Measurements from ENCODE around the gene PIK3CD. TPM values are rescaled to one million over a fixed set of nuclear protein-coding genes. Genes with fewer than 3 reads are reported as not detected.

PIK3CD gene
- total RNA-seq, 1 experiment from 2014 or later, result 4.5 TPM

DNA sequence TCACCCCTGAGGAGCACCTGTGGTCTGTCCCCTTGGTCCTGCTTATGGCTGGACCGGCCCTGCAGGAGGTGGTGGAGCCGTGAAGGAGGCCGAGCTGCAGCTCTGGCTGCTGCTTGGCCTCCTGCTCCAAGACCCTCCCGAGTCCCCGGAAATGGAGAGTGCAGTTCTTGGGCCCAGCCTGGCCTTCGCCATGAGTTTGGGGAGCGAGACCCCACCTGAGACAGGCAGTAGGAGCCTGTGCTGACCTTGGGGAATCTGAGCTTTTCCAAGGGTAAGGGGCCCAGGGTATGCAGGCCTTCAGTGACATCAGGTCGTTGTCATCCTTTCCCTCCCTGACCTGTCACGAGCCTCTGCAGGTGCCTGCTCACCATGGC, 48.8 kb upstream of the PIK3CD start:
- H2AFZ ChIP-seq (ENCODE audit: low read length), result no peak overlapping the region
- BruUV-seq (replicated peaks), result no TSS peak
- no peaks in the 10 kb centered on the region for H3K4me1 ChIP-seq (ENCODE audit: insufficient read depth, low read length)
- CTCF ChIA-PET, result no interaction called here
- H4K20me1 ChIP-seq (ENCODE audit: low read length), result no peaks in the 10 kb centered on the region
- H3K9ac ChIP-seq (ENCODE audit: low read length), result no peak overlapping the region
- H3K27ac ChIP-seq (ENCODE audit: low read length), result no peak overlapping the region
- no peak overlapping the region for H3K4me3 ChIP-seq (ENCODE audit: low read length)
- intact Hi-C loops (cut with micrococcal nuclease), result no loop called here
- H3K9me3 ChIP-seq (ENCODE audit: low read length), result no peaks in the 10 kb centered on the region
- no peaks in the 10 kb centered on the region for H3K27me3 ChIP-seq (ENCODE audit: low read length)
- peaks cover 16% of the 10 kb centered on the region; the same call in 1 of the 2 replicates for H3K36me3 ChIP-seq (ENCODE audit: low read depth, low read length)
- H3F3A ChIP-seq (ENCODE audit: low read length, unreplicated experiment), result no peaks in the 10 kb centered on the region
- POLR2A ChIA-PET (ENCODE audit: unreplicated experiment), result no interaction called here
- ATAC-seq (no peak), DNase-seq (no peak)
- TF ChIP-seq, protein P1, sequence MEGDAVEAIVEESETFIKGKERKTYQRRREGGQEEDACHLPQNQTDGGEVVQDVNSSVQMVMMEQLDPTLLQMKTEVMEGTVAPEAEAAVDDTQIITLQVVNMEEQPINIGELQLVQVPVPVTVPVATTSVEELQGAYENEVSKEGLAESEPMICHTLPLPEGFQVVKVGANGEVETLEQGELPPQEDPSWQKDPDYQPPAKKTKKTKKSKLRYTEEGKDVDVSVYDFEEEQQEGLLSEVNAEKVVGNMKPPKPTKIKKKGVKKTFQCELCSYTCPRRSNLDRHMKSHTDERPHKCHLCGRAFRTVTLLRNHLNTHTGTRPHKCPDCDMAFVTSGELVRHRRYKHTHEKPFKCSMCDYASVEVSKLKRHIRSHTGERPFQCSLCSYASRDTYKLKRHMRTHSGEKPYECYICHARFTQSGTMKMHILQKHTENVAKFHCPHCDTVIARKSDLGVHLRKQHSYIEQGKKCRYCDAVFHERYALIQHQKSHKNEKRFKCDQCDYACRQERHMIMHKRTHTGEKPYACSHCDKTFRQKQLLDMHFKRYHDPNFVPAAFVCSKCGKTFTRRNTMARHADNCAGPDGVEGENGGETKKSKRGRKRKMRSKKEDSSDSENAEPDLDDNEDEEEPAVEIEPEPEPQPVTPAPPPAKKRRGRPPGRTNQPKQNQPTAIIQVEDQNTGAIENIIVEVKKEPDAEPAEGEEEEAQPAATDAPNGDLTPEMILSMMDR (conservative IDR thresholded peaks at IDR 0.05; ENCODE audit: low read depth, low read length), result no peak
- no peak for TF ChIP-seq EZH2phosphoT487 (IDR thresholded peaks at IDR 0.05; ENCODE audit: borderline replicate concordance, low read length)
- TF ChIP-seq EZH2 (IDR thresholded peaks at IDR 0.05; ENCODE audit: low read length, unreplicated experiment), result no peak
- no peaks in the 10 kb centered on the region for H3K79me2 ChIP-seq (ENCODE audit: low read length)
- H3K9me2 ChIP-seq (replicated peaks; ENCODE audit: low read length), result no peaks in the 10 kb centered on the region
- H3K4me2 ChIP-seq (ENCODE audit: low read length), result no peak overlapping the region

DNA sequence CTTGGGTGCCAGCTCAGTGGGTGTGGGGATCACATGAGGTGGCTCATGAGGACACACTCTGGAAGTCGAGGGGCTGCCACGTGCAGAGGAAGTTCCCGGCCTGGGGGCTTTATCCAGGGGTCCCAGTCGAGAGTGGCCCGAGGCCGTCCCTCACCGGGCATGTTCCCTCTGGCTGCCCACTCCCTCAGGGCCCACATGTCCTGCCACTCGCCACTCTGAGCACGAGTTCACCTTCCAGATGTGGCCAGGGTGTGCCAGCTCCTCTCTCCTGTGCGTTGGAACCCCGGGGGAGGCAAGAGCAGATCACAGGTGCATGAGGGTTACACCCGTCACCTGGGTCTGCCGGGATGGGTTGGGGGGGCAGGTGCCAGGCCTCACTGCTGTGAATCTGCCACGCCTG, 48.2 kb upstream of the PIK3CD start:
- POLR2A ChIA-PET (ENCODE audit: unreplicated experiment), result no interaction called here
- Histone ChIP-seq H3K9ac (ENCODE audit: low read length) (no peak overlapping the region), H2AFZ (ENCODE audit: low read length) (no peak overlapping the region), H3K4me1 (ENCODE audit: insufficient read depth, low read length) (no peaks in the 10 kb centered on the region), H4K20me1 (ENCODE audit: low read length) (no peaks in the 10 kb centered on the region), H3K27me3 (ENCODE audit: low read length) (no peaks in the 10 kb centered on the region), H3K9me2 (replicated peaks; ENCODE audit: low read length) (no peaks in the 10 kb centered on the region), H3K27ac (ENCODE audit: low read length) (no peak overlapping the region), H3F3A (ENCODE audit: low read length, unreplicated experiment) (no peaks in the 10 kb centered on the region), H3K4me2 (ENCODE audit: low read length) (no peak overlapping the region), H3K9me3 (ENCODE audit: low read length) (no peaks in the 10 kb centered on the region), H3K79me2 (ENCODE audit: low read length) (no peaks in the 10 kb centered on the region), H3K4me3 (ENCODE audit: low read length) (no peak overlapping the region), H3K36me3 (ENCODE audit: low read depth, low read length) (peaks cover 16% of the 10 kb centered on the region; the same call in 1 of the 2 replicates)
- CTCF ChIA-PET, result no interaction called here
- ATAC-seq, result no peak
- no peak for DNase-seq
- intact Hi-C loops (cut with micrococcal nuclease), result no loop called here
- BruUV-seq (replicated peaks), result no TSS peak
- no peak for TF ChIP-seq EZH2phosphoT487 (IDR thresholded peaks at IDR 0.05; ENCODE audit: borderline replicate concordance, low read length)
- TF ChIP-seq EZH2 (IDR thresholded peaks at IDR 0.05; ENCODE audit: low read length, unreplicated experiment), result no peak
- TF ChIP-seq, protein P1 (conservative IDR thresholded peaks at IDR 0.05; ENCODE audit: low read depth, low read length), result no peak

DNA sequence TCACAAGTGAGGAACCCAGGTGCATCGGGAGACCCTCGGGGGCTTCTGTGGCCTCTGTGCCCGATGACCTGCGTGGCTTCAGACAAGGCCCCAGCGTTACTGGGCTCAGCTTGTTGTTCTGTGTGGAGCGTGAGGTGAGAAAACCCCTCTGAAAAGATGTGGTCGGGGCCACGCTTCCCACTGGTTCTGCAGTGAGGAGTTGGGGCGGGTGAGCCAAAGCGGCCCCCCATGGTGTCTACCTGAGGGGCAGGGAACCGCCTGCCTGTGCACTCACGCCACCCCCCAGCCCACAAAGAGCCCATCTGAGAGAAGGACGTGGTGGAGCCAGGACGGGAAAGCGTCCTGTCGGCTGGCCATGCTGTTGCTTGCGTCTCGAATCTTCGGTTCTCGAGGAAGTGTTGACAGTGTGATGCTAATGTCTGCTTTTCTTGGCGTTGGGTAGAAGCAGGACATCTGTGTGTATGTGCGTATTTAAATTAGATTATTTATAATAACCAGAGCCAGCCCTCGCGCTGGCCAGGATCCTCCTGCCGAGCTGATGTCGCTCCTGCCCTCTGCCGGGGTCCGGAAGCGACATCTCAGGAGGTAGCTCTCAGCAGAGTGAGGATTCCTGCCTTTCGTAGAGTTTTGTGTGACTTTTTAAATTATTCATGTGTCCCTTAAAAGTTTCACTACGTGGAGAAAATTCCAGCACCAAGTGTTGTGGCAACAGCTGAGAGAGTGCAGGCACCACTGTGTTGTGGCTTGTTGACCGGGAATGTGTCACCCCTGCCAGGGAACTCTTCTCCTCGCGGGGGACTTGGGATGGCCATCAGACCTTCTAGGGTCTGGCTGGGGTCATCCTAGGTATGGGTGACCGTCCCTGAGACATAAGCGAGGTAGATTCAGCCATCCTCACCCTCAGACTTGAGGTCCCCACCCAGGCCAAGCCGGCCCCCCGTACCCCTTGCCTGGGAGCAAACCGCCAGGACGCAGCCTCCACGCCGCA, 47.5 kb upstream of the PIK3CD start:
- ATAC-seq, result no peak
- POLR2A ChIA-PET (ENCODE audit: unreplicated experiment), result no interaction called here

More for the DNA sequence above, 47.5 kb upstream of the PIK3CD start:
- Histone ChIP-seq H3K4me2 (ENCODE audit: low read length) (no peak overlapping the region), H3K36me3 (ENCODE audit: low read depth, low read length) (peaks cover 16% of the 10 kb centered on the region; the same call in 1 of the 2 replicates), H3K27me3 (ENCODE audit: low read length) (no peaks in the 10 kb centered on the region), H3F3A (ENCODE audit: low read length, unreplicated experiment) (no peaks in the 10 kb centered on the region), H4K20me1 (ENCODE audit: low read length) (no peaks in the 10 kb centered on the region), H3K4me1 (ENCODE audit: insufficient read depth, low read length) (no peaks in the 10 kb centered on the region), H3K27ac (ENCODE audit: low read length) (no peak overlapping the region), H3K79me2 (ENCODE audit: low read length) (no peaks in the 10 kb centered on the region), H3K9me3 (ENCODE audit: low read length) (no peaks in the 10 kb centered on the region), H2AFZ (ENCODE audit: low read length) (no peak overlapping the region), H3K9ac (ENCODE audit: low read length) (no peak overlapping the region), H3K9me2 (replicated peaks; ENCODE audit: low read length) (no peaks in the 10 kb centered on the region), H3K4me3 (ENCODE audit: low read length) (no peak overlapping the region)
- no TSS peak for BruUV-seq (replicated peaks)
- intact Hi-C loops (cut with micrococcal nuclease), result no loop called here
- CTCF ChIA-PET, result no interaction called here
- TF ChIP-seq, protein P1 (conservative IDR thresholded peaks at IDR 0.05; ENCODE audit: low read depth, low read length), result no peak
- no peak for TF ChIP-seq EZH2 (IDR thresholded peaks at IDR 0.05; ENCODE audit: low read length, unreplicated experiment)
- TF ChIP-seq EZH2phosphoT487 (IDR thresholded peaks at IDR 0.05; ENCODE audit: borderline replicate concordance, low read length), result no peak
- DNase-seq, result no peak
